HepG2 (cell line): Measurements from ENCODE around the gene VWA1. TPM values are rescaled to one million over a fixed set of nuclear protein-coding genes. Genes with fewer than 3 reads are reported as not detected.

Experiments
- ARID5B ChIP-seq: IDR thresholded peaks from 2 replicates; pipeline ENCODE4 v1.4.0; 2020; ENCODE audit warnings: mild to moderate bottlenecking, missing genetic modification reagents
- EEA1 ChIP-seq: sonication (generic); formaldehyde crosslinking; IDR thresholded peaks from 2 replicates; pipeline ENCODE4 v1.5.1; 2020; ENCODE audit warnings: mild to moderate bottlenecking, missing genetic modification reagents, borderline replicate concordance
- HNRNPLL ChIP-seq: fragments of 200-400 bp; formaldehyde crosslinking; IDR thresholded peaks from 2 replicates; pipeline ENCODE4 v1.6.1; 2017; ENCODE audit warnings: mild to moderate bottlenecking, low read depth, low read length; ENCODE audit not compliant: poor library complexity, severe bottlenecking
- MLX ChIP-seq: IDR thresholded peaks from 2 replicates; pipeline ENCODE4 v1.6.1; 2016
- NCOA5 ChIP-seq: sonication (generic); formaldehyde crosslinking; IDR thresholded peaks from 2 replicates; pipeline ENCODE4 v1.4.0; 2020; ENCODE audit warnings: missing genetic modification reagents
- PHB2 ChIP-seq: fragments of 450-650 bp; IDR thresholded peaks from 2 replicates; pipeline ENCODE4 v1.6.1; 2018; ENCODE audit not compliant: partially characterized antibody
- RXRA ChIP-seq: sonication (generic); formaldehyde crosslinking; IDR thresholded peaks from 2 replicates; pipeline ENCODE4 v1.5.1; 2020; ENCODE audit warnings: missing genetic modification reagents
- SETDB1 ChIP-seq: sonication (generic); formaldehyde crosslinking; IDR thresholded peaks from 2 replicates; pipeline ENCODE4 v1.5.1; 2020; ENCODE audit warnings: missing genetic modification reagents, mild to moderate bottlenecking, borderline replicate concordance
- THYN1 ChIP-seq: sonication (generic); formaldehyde crosslinking; IDR thresholded peaks from 2 replicates; pipeline ENCODE4 v1.8.1; 2023; ENCODE audit warnings: low read depth, mild to moderate bottlenecking, moderate library complexity, missing genetic modification reagents, borderline replicate concordance
- ZBTB20 ChIP-seq: sonication (generic); formaldehyde crosslinking; IDR thresholded peaks from 2 replicates; pipeline ENCODE4 v1.8.1; 2023; ENCODE audit warnings: missing genetic modification reagents, low read depth, mild to moderate bottlenecking, borderline replicate concordance
- ZBTB26 ChIP-seq: IDR thresholded peaks from 2 replicates; pipeline ENCODE4 v1.6.1; 2016; ENCODE audit warnings: missing compliant biosample characterization, missing genetic modification reagents, borderline replicate concordance
- ZNF431 ChIP-seq: sonication (generic); formaldehyde crosslinking; IDR thresholded peaks from 2 replicates; pipeline ENCODE4 v1.9.0; 2022; ENCODE audit warnings: missing genetic modification reagents, low read depth, mild to moderate bottlenecking, borderline replicate concordance
- ZNF557 ChIP-seq: sonication (generic); formaldehyde crosslinking; IDR thresholded peaks from 2 replicates; pipeline ENCODE4 v1.4.0; 2020; ENCODE audit warnings: missing genetic modification reagents
- ZNF589 ChIP-seq: sonication (generic); formaldehyde crosslinking; conservative IDR thresholded peaks from 2 replicates; pipeline ENCODE4 v1.8.0; 2022; ENCODE audit warnings: mild to moderate bottlenecking, moderate library complexity, missing genetic modification reagents
- ZNF749 ChIP-seq: sonication (generic); formaldehyde crosslinking; IDR thresholded peaks from 2 replicates; pipeline ENCODE4 v1.8.0; 2022; ENCODE audit warnings: mild to moderate bottlenecking, missing genetic modification reagents, moderate library complexity, borderline replicate concordance
- ZSCAN25 ChIP-seq: sonication (generic); formaldehyde crosslinking; IDR thresholded peaks from 2 replicates; pipeline ENCODE4 v1.8.0; 2022; ENCODE audit warnings: mild to moderate bottlenecking, missing genetic modification reagents
- ZZZ3 ChIP-seq: sonication (generic); formaldehyde crosslinking; IDR thresholded peaks from 2 replicates; pipeline ENCODE4 v1.4.0; 2020; ENCODE audit warnings: missing genetic modification reagents, mild to moderate bottlenecking, borderline replicate concordance
- polyA plus RNA-seq, 8 experiments: library from polyadenylated mRNA; depleted of rRNA in 3 of 8; stranded (reverse) in 7 of 8; unstranded in 1 of 8; fragments of >200 nt; fragmentation: Illumina TruSeq in 4 of 8; extraction: Trizol in 4 of 8; gene quantifications; 2 replicates each; pipeline versions ENCODE4 v1.2.1 to v1.2.3, GENCODE V29; 2011 to 2016; ENCODE audit warnings: low read depth in 4 of 8, missing spikeins in 1 of 8, mixed read lengths in 1 of 8; ENCODE audit not compliant: insufficient read depth in 1 of 8
- total RNA-seq, 5 experiments: library from RNA; depleted of rRNA; stranded (reverse); fragments of >200 nt; fragmentation: Illumina TruSeq; extraction: Trizol; gene quantifications; 2 replicates each; pipeline ENCODE4 v1.2.3, GENCODE V29; 2016; ENCODE audit warnings: low read depth in 1 of 5
- TF ChIP-seq, protein P1 (sequence below): sonication (generic); formaldehyde crosslinking; IDR thresholded peaks from 2 replicates; pipeline ENCODE4 v1.4.0; 2020; ENCODE audit warnings: missing genetic modification reagents, borderline replicate concordance
- TF ChIP-seq, protein P2 (sequence below): IDR thresholded peaks from 2 replicates; pipeline ENCODE4 v1.6.1; 2016; ENCODE audit warnings: missing genetic modification reagents, missing compliant biosample characterization

VWA1 gene
- total and polyA plus RNA-seq, 2 of the 13 experiments (the other 11 are each of a cell fraction or from before 2014, with no cell fraction given) = 40.9 to 57.5 TPM

- TF ChIP-seq, protein P1, sequence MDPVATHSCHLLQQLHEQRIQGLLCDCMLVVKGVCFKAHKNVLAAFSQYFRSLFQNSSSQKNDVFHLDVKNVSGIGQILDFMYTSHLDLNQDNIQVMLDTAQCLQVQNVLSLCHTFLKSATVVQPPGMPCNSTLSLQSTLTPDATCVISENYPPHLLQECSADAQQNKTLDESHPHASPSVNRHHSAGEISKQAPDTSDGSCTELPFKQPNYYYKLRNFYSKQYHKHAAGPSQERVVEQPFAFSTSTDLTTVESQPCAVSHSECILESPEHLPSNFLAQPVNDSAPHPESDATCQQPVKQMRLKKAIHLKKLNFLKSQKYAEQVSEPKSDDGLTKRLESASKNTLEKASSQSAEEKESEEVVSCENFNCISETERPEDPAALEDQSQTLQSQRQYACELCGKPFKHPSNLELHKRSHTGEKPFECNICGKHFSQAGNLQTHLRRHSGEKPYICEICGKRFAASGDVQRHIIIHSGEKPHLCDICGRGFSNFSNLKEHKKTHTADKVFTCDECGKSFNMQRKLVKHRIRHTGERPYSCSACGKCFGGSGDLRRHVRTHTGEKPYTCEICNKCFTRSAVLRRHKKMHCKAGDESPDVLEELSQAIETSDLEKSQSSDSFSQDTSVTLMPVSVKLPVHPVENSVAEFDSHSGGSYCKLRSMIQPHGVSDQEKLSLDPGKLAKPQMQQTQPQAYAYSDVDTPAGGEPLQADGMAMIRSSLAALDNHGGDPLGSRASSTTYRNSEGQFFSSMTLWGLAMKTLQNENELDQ (CRISPR knock-in tag) = no peak
- no peak for TF ChIP-seq SETDB1 (CRISPR knock-in tag)
- TF ChIP-seq ZBTB20 (CRISPR knock-in tag) = no peak
- no peak for TF ChIP-seq PHB2
- TF ChIP-seq MLX (CRISPR knock-in tag) = peak; percentile 52; the same call in 1 of the 2 replicates
- no peak for TF ChIP-seq ZNF589 (CRISPR knock-in tag)
- TF ChIP-seq ZNF557 (CRISPR knock-in tag) = no peak
- TF ChIP-seq ZBTB26 (CRISPR knock-in tag) = no peak
- TF ChIP-seq RXRA = peak; percentile 78
- no peak for TF ChIP-seq NCOA5
- no peak for TF ChIP-seq HNRNPLL
- TF ChIP-seq, protein P2, sequence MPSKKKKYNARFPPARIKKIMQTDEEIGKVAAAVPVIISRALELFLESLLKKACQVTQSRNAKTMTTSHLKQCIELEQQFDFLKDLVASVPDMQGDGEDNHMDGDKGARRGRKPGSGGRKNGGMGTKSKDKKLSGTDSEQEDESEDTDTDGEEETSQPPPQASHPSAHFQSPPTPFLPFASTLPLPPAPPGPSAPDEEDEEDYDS (CRISPR knock-in tag) = peak; percentile 84
- TF ChIP-seq ZNF749 = no peak
- TF ChIP-seq ZSCAN25 (CRISPR knock-in tag) = peak; percentile 66
- no peak for TF ChIP-seq ZNF431 (CRISPR knock-in tag)
- no peak for TF ChIP-seq ZZZ3 (CRISPR knock-in tag)
- TF ChIP-seq EEA1 (CRISPR knock-in tag) = no peak
- TF ChIP-seq ARID5B (CRISPR knock-in tag) = peak; percentile 59; the same call in 1 of the 2 replicates
- TF ChIP-seq THYN1 (CRISPR knock-in tag) = no peak
Observed at GRCh38 chr1:1421147-1421906, 14.2 kb upstream of the VWA1 start, which contains the start of gene ANKRD65 (continued).
